Measurements from ENCODE around the gene CNOT10.
"Not testable (repeated sequence)": the region's sequence is repeated elsewhere in the genome, so short reads cannot be mapped to it uniquely, and the experiment has no call there.

The CNOT10 gene

GRCh38 chr3:32685543-32686185 is 676 bp downstream of the CNOT10 start:
- peak; percentile 64 for FAIRE-seq
- no peak for DNase-seq (ENCODE audit: insufficient read length, low spot score)

- DNase-seq (ENCODE audit: insufficient read length, low spot score), result no peak
- FAIRE-seq, result no peak
Measured at GRCh38 chr3:32686713-32687112, 1.7 kb downstream of the CNOT10 start.

GRCh38 chr3:32691847-32692246 is 6.9 kb downstream of the CNOT10 start:
- no peak for FAIRE-seq

GRCh38 chr3:32696523-32696922 is 11.5 kb downstream of the CNOT10 start:
- no peak for DNase-seq (ENCODE audit: insufficient read length, low spot score)
- no peak for FAIRE-seq

More at GRCh38 chr3:32691847-32692246, 6.9 kb downstream of the CNOT10 start:
- no peak for DNase-seq (ENCODE audit: insufficient read length, low spot score)

- no peak for FAIRE-seq
- DNase-seq (ENCODE audit: insufficient read length, low spot score), result no peak
Measured at GRCh38 chr3:32698506-32698905, 13.5 kb downstream of the CNOT10 start.

GRCh38 chr3:32699429-32699828 is 14.4 kb downstream of the CNOT10 start:
- no peak for FAIRE-seq

GRCh38 chr3:32700244-32700643 is 15.3 kb downstream of the CNOT10 start:
- no peak for FAIRE-seq
- DNase-seq (ENCODE audit: insufficient read length, low spot score), result no peak

More at GRCh38 chr3:32699429-32699828, 14.4 kb downstream of the CNOT10 start:
- no peak for DNase-seq (ENCODE audit: insufficient read length, low spot score)

- DNase-seq (ENCODE audit: insufficient read length, low spot score) (no peak), FAIRE-seq (peak; percentile 68)
Measured at GRCh38 chr3:32703491-32703972, 18.5 kb downstream of the CNOT10 start.

- FAIRE-seq (no peak), DNase-seq (ENCODE audit: insufficient read length, low spot score) (no peak)
Measured at GRCh38 chr3:32705232-32705631, 20.2 kb downstream of the CNOT10 start.

- FAIRE-seq, result no peak
- DNase-seq (ENCODE audit: insufficient read length, low spot score), result no peak
Measured at GRCh38 chr3:32706348-32707025, 21.5 kb downstream of the CNOT10 start.

GRCh38 chr3:32707026-32707370 is 22.0 kb downstream of the CNOT10 start:
- DNase-seq (ENCODE audit: insufficient read length, low spot score) (no peak), FAIRE-seq (no peak)

- DNase-seq (ENCODE audit: insufficient read length, low spot score) (no peak), FAIRE-seq (no peak)
Measured at GRCh38 chr3:32708672-32709283, 23.8 kb downstream of the CNOT10 start.

- FAIRE-seq, result no peak
- no peak for DNase-seq (ENCODE audit: insufficient read length, low spot score)
Measured at GRCh38 chr3:32709346-32709745, 24.4 kb downstream of the CNOT10 start.

GRCh38 chr3:32712506-32713055 is 27.6 kb downstream of the CNOT10 start:
- no peak for FAIRE-seq
- no peak for DNase-seq (ENCODE audit: insufficient read length, low spot score)

- DNase-seq (ENCODE audit: insufficient read length, low spot score) (no peak), FAIRE-seq (no peak)
Measured at GRCh38 chr3:32713181-32713580, 28.2 kb downstream of the CNOT10 start.

- DNase-seq (ENCODE audit: insufficient read length, low spot score), result no peak
- no peak for FAIRE-seq
Measured at GRCh38 chr3:32719335-32719734, 34.3 kb downstream of the CNOT10 start.

GRCh38 chr3:32719931-32720330 is 34.9 kb downstream of the CNOT10 start:
- DNase-seq (ENCODE audit: insufficient read length, low spot score) (no peak), FAIRE-seq (no peak)

GRCh38 chr3:32725721-32726120 is 40.7 kb downstream of the CNOT10 start:
- FAIRE-seq (no peak), DNase-seq (ENCODE audit: insufficient read length, low spot score) (no peak)

GRCh38 chr3:32733631-32734229 is 48.7 kb downstream of the CNOT10 start:
- FAIRE-seq, result peak; percentile 90
- DNase-seq (ENCODE audit: insufficient read length, low spot score), result peak; percentile 12

GRCh38 chr3:32734756-32735155 is 49.8 kb downstream of the CNOT10 start:
- DNase-seq (ENCODE audit: insufficient read length, low spot score) (no peak), FAIRE-seq (no peak)

- FAIRE-seq; DNase-seq (ENCODE audit: insufficient read length, low spot score): not testable (repeated sequence)
Measured at GRCh38 chr3:32743470-32743869, 58.5 kb downstream of the CNOT10 start.

All from GM19239 (cell line).